DND-41 (cell line): Measurements from ENCODE around the gene CCDC92B.

Source experiments
- EZH2 ChIP-seq: IDR thresholded peaks from 3 replicates; pipeline ENCODE4 v1.6.1; 2012; ENCODE audit warnings: borderline replicate concordance, low read depth, mild to moderate bottlenecking, moderate library complexity, low read length, inconsistent platforms; ENCODE audit not compliant: severe bottlenecking
- TF ChIP-seq, protein P1 (sequence below): IDR thresholded peaks from 2 replicates; pipeline ENCODE4 v1.5.1; 2012; ENCODE audit warnings: borderline replicate concordance, low read length, moderate library complexity, mild to moderate bottlenecking; ENCODE audit not compliant: poor library complexity, severe bottlenecking; ENCODE audit errors: extremely low read depth

DNA sequence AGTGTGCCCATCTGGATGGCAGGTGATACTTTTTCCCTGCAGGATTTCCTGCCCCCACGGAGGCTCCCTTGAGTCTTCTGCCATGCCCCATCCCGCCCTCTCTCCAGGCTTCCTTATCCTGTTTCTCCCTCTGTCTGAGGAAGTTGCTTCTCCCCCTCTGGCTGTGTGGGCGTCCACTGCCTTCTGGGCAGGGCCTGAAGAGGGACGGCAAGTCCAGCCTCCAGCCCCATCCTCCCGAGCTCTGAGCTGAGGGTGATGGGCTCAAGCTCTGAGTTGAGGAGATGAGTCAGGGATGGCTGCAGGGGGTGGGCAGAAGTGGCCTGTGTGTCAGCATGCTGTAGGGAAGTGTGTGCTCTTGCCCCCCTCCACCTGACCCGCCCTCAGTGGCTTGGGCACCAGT lies 32.6 kb upstream of the CCDC92B start:
- TF ChIP-seq, protein P1, sequence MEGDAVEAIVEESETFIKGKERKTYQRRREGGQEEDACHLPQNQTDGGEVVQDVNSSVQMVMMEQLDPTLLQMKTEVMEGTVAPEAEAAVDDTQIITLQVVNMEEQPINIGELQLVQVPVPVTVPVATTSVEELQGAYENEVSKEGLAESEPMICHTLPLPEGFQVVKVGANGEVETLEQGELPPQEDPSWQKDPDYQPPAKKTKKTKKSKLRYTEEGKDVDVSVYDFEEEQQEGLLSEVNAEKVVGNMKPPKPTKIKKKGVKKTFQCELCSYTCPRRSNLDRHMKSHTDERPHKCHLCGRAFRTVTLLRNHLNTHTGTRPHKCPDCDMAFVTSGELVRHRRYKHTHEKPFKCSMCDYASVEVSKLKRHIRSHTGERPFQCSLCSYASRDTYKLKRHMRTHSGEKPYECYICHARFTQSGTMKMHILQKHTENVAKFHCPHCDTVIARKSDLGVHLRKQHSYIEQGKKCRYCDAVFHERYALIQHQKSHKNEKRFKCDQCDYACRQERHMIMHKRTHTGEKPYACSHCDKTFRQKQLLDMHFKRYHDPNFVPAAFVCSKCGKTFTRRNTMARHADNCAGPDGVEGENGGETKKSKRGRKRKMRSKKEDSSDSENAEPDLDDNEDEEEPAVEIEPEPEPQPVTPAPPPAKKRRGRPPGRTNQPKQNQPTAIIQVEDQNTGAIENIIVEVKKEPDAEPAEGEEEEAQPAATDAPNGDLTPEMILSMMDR: no peak
- no peak for TF ChIP-seq EZH2
